ENCODE data around the gene NT5DC2.

Gene NT5DC2

GRCh38 chr3:52490035-52490938, 43.4 kb downstream of the NT5DC2 start:
- DNase-seq (ENCODE audit: low read depth, low spot score), result no peak

GRCh38 chr3:52489453-52489852, 44.2 kb downstream of the NT5DC2 start:
- DNase-seq (ENCODE audit: low read depth, low spot score), result no peak

GRCh38 chr3:52488746-52489145, 44.9 kb downstream of the NT5DC2 start:
- no peak for DNase-seq (ENCODE audit: low read depth, low spot score)

- DNase-seq (ENCODE audit: low read depth, low spot score), result no peak
These were observed 45.6 kb downstream of the NT5DC2 start for GRCh38 chr3:52487788-52488691.

DNA sequence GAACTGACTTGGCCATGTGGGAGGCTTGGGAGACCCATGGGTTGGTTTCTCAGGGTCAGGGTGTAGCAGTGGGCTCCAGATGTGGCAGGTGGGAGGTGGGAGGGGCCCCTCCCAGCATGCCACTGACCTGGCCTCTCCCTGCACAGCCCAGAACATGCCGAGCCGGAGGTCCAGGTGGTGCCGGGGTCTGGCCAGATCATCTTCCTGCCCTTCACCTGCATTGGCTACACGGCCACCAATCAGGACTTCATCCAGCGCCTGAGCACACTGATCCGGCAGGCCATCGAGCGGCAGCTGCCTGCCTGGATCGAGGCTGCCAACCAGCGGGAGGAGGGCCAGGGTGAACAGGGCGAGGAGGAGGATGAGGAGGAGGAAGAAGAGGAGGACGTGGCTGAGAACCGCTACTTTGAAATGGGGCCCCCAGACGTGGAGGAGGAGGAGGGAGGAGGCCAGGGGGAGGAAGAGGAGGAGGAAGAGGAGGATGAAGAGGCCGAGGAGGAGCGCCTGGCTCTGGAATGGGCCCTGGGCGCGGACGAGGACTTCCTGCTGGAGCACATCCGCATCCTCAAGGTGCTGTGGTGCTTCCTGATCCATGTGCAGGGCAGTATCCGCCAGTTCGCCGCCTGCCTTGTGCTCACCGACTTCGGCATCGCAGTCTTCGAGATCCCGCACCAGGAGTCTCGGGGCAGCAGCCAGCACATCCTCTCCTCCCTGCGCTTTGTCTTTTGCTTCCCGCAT, 46.4 kb downstream of the NT5DC2 start:
- DNase-seq (ENCODE audit: low read depth, low spot score), result no peak

GRCh38 chr3:52484680-52485461, 48.8 kb downstream of the NT5DC2 start:
- DNase-seq (ENCODE audit: low read depth, low spot score), result no peak

GRCh38 chr3:52483577-52484381, 49.9 kb downstream of the NT5DC2 start:
- no peak for DNase-seq (ENCODE audit: low read depth, low spot score)

GRCh38 chr3:52483081-52483480, 50.6 kb downstream of the NT5DC2 start:
- DNase-seq (ENCODE audit: low read depth, low spot score), result no peak

DNA sequence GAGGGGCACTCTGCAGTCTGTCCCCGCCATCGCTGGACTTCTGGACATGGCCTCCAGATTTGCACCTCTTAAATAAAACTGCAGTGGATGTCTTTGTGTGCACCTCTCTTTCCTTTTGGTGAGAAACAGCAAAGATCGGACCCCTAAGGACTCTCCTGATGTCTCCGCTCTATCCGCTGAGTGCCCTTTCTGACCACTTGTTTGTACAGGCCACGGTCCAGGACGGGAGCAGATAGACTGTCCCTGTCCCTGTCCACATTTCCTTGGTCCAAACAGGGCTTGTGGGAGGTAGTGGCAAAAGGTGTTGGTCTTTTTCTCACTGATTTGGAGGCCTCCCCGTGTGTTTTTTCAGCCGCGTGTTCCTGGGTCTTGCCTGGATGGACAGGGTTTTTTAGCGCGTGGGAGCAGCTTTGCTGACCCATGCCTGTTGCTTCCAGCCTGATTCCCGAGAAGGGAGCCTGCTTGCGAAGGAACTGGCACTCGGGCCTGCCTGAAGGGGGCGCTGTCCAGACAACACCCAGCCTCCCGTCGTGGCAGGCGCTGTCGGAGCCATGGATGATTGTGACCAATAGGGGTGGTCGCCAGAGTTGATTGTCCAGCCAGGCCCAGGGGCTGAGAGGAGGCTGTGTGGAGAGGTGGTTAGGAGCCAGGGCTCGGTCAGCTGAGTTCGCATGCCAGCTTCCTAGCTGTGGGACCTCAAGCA, 51.7 kb downstream of the NT5DC2 start:
- peak; percentile 35 for DNase-seq (ENCODE audit: low read depth, low spot score)

DNA sequence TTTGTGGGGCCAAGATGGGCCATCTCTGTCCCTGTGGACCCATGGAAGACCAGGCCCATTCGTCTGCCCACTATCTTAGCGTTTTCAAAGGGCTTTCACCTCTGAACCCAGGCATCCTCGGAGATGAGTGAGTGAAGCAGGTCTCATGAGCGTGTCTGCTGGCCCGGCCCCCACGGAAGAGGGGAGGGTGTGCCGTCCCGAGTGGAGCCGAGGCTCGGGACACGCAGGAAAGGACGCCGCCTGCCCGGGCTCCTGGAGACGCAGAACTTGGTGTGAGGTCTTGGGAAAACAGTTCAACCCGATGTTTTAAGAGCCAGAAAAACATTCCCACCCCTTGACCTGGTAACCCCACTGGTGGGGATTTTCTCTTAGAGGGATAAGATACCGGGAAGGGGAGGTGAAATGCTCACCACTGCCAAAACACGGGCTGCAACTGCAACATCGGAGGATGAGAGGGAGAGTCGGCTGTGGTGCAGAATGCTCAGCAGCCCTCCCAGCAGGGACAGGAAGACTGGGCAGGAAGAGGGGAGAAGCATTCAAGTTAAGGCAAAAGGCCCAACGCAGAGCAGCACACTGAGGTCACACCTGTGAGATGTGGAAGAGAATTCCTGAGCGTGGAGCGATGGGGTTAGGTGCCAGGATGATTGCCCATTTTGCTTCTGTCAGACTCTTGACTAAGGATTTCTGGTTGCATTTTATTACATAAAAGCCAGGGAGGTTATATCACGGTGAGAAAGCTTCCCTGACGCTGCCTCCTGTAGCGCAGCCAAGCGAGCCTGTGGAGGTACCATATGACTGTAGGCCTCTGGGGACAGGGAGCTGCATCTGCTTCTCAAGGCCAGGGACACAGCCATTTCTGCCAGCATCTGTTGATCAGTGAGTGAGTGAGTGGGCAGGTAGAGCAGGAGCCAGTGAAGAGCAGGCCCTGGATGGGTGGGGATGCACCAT, 52.6 kb downstream of the NT5DC2 start:
- no peak for DNase-seq (ENCODE audit: low read depth, low spot score)

GRCh38 chr3:52479877-52480575, 53.6 kb downstream of the NT5DC2 start:
- no peak for DNase-seq (ENCODE audit: low read depth, low spot score)

DNA sequence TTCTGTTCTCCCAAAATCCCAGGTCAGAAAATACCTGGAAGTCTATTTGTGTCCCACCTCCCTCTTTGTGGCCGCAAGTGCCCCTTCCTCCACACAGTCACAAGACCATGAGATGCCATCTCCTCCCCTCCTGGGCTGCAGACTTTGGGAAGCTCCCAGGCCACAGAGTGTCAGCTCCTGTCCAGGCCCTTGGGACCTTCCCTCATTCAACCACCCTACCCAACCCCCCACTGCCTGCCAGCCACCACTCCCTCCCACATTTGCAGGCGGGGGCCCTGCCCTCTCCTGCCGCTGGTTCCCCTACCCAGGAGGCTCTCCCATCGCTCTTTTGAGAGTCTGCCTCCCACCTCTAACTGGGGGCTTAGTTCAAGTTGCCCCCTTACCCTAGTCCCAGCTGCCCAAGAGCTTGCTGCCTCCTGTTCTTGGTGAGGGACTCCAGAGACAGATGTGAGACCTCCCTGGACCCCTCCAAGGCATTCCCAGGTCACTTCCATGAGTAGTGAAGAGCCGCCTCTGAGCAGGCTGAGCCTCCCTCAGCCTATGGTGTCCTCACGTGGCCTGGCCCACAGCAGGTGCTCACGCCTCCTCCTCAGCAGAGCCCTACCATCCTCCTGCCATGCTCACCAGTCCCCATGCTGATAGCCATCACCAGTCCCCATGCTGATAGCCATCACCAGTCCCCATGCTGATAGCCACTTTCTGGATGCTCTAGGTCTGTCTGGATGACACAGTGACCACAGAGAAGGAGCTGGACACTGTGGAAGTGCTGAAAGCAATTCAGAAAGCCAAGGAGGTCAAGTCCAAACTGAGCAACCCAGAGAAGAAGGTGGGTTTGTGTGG, 54.4 kb downstream of the NT5DC2 start:
- no peak for DNase-seq (ENCODE audit: low read depth, low spot score)

DNA sequence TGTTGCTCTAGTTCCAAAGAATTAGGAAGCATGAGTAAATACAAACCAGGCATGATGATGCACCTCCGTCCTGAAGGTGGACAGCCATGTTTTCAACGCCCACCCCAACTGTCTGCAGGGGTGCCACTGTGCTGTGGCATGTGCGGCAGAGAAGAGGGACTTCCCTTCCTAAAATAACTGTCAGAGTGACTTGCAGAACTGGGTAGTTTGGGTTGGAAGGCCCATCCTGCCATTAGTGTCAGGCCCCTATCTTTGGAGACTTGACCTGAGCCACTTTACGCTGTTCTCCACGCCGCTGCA, 55.9 kb downstream of the NT5DC2 start:
- DNase-seq (ENCODE audit: low read depth, low spot score), result no peak

GRCh38 chr3:52477076-52477795, 56.4 kb downstream of the NT5DC2 start:
- DNase-seq (ENCODE audit: low read depth, low spot score), result no peak
